GM21515 (cell line): ENCODE measurements around the gene ARHGEF16.

ENCODE experiments used
- ATAC-seq: cut with Tn5 transposase; IDR thresholded peaks from one replicate; pipeline ENCODE4 v1.9.1; 2021; ENCODE audit not compliant: unreplicated experiment

Gene ARHGEF16

GRCh38 chr1:3420218-3420951, 34.1 kb upstream of the ARHGEF16 start:
- ATAC-seq, result no peak

- ATAC-seq, result no peak
These were observed 31.8 kb upstream of the ARHGEF16 start for GRCh38 chr1:3422638-3423037.

GRCh38 chr1:3423245-3423829, 31.1 kb upstream of the ARHGEF16 start:
- ATAC-seq, result no peak

- no peak for ATAC-seq
These were observed 30.4 kb upstream of the ARHGEF16 start for GRCh38 chr1:3423896-3424611.

- no peak for ATAC-seq
These were observed 28.8 kb upstream of the ARHGEF16 start for GRCh38 chr1:3425486-3426215.

- ATAC-seq, result no peak
These were observed 27.4 kb upstream of the ARHGEF16 start for GRCh38 chr1:3426956-3427535.

- no peak for ATAC-seq
These were observed 26.5 kb upstream of the ARHGEF16 start for GRCh38 chr1:3427711-3428704.

- ATAC-seq, result no peak
These were observed 25.6 kb upstream of the ARHGEF16 start for GRCh38 chr1:3428899-3429298.

GRCh38 chr1:3429320-3429719, 25.1 kb upstream of the ARHGEF16 start:
- no peak for ATAC-seq

- no peak for ATAC-seq
These were observed 24.7 kb upstream of the ARHGEF16 start for GRCh38 chr1:3429766-3430165.

GRCh38 chr1:3430406-3430805, 24.1 kb upstream of the ARHGEF16 start:
- ATAC-seq, result no peak

GRCh38 chr1:3430820-3431219, 23.6 kb upstream of the ARHGEF16 start:
- ATAC-seq, result no peak

- ATAC-seq, result no peak
These were observed 23.2 kb upstream of the ARHGEF16 start for GRCh38 chr1:3431266-3431665.

GRCh38 chr1:3431686-3432085, 22.8 kb upstream of the ARHGEF16 start:
- ATAC-seq, result no peak

GRCh38 chr1:3432306-3432705, 22.2 kb upstream of the ARHGEF16 start:
- ATAC-seq, result no peak

GRCh38 chr1:3433076-3433475, 21.4 kb upstream of the ARHGEF16 start:
- no peak for ATAC-seq

- no peak for ATAC-seq
These were observed 20.7 kb upstream of the ARHGEF16 start for GRCh38 chr1:3433596-3434320.

GRCh38 chr1:3434406-3435110, 19.9 kb upstream of the ARHGEF16 start:
- no peak for ATAC-seq

GRCh38 chr1:3435666-3436065, 18.8 kb upstream of the ARHGEF16 start:
- ATAC-seq, result no peak
